ENCODE data around the gene NCKAP5L.
"Not testable (repeated sequence)": the region's sequence is repeated elsewhere in the genome, so short reads cannot be mapped to it uniquely, and the experiment has no call there.

The NCKAP5L gene

GRCh38 chr12:49798248-49798647 is 30.0 kb downstream of the NCKAP5L start:
- no peak for DNase-seq (ENCODE audit: low read depth)

- no peak for DNase-seq (ENCODE audit: low read depth)
Measured at GRCh38 chr12:49797449-49797776, 30.8 kb downstream of the NCKAP5L start.

- DNase-seq (ENCODE audit: low read depth), result no peak
Measured at GRCh38 chr12:49796606-49797448, 31.4 kb downstream of the NCKAP5L start.

GRCh38 chr12:49796155-49796554 is 32.1 kb downstream of the NCKAP5L start:
- no peak for DNase-seq (ENCODE audit: low read depth)

GRCh38 chr12:49795654-49796105 is 32.5 kb downstream of the NCKAP5L start:
- DNase-seq (ENCODE audit: low read depth), result no peak

- DNase-seq (ENCODE audit: low read depth), result no peak
Measured at GRCh38 chr12:49794811-49795653, 33.2 kb downstream of the NCKAP5L start.

GRCh38 chr12:49794021-49794420 is 34.2 kb downstream of the NCKAP5L start:
- DNase-seq (ENCODE audit: low read depth), result no peak

- no peak for DNase-seq (ENCODE audit: low read depth)
Measured at GRCh38 chr12:49793620-49794019, 34.6 kb downstream of the NCKAP5L start.

GRCh38 chr12:49792976-49793580 is 35.1 kb downstream of the NCKAP5L start:
- DNase-seq (ENCODE audit: low read depth), result no peak

GRCh38 chr12:49792181-49792970 is 35.8 kb downstream of the NCKAP5L start:
- no peak for DNase-seq (ENCODE audit: low read depth)

- no peak for DNase-seq (ENCODE audit: low read depth)
Measured at GRCh38 chr12:49791700-49792099, 36.5 kb downstream of the NCKAP5L start.

- no peak for DNase-seq (ENCODE audit: low read depth)
Measured at GRCh38 chr12:49790741-49791555, 37.3 kb downstream of the NCKAP5L start.

GRCh38 chr12:49789992-49790391 is 38.2 kb downstream of the NCKAP5L start:
- no peak for DNase-seq (ENCODE audit: low read depth)

- no peak for DNase-seq (ENCODE audit: low read depth)
Measured at GRCh38 chr12:49787672-49788071, 40.5 kb downstream of the NCKAP5L start.

GRCh38 chr12:49784756-49785409 is 43.3 kb downstream of the NCKAP5L start:
- DNase-seq (ENCODE audit: low read depth), result no peak

- no peak for DNase-seq (ENCODE audit: low read depth)
Measured at GRCh38 chr12:49783917-49784676, 44.1 kb downstream of the NCKAP5L start.

GRCh38 chr12:49780914-49781313 is 47.3 kb downstream of the NCKAP5L start:
- not testable (repeated sequence) for DNase-seq (ENCODE audit: low read depth)

- DNase-seq (ENCODE audit: low read depth), result no peak
Measured at GRCh38 chr12:49779581-49779980, 48.6 kb downstream of the NCKAP5L start.
